Measurements from ENCODE around the gene CXCL17.

DNA sequence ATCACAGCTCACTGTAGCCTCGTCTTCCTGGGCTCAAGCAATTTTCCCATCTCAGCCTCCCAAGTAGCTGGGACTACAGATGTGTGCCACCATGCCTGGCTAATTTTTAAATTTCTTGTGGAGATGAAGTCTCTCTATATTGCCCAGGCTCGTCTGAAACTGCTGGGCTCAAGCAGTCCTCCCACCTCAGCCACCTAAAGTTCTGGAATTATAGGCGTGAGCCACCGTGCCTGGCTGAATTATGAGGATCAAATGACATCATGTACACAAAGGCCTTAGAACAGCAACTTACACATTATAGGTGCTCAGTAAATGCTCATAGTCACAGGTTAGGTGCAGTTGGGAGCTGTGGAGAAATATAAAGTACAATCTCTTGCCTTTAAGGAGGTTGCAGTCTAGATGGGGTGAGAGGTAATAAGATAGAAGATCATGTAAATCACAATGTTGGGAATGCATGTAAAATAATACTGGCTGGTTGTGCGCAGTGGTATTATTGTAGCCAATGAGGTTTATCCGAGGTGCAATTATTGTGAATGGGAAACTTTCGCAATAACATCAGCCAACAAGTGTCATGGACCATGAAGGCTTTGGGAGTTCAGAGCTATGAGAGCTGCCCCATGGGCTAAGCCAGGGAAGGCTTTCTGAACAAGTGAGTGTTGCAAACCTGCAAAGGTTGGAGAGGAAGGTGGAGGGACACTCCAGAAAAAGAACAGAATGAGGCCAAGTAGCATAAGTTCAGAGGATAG, 29.8 kb upstream of the CXCL17 start:
- TF ChIP-seq POLR2A (IDR thresholded peaks at IDR 0.05) = no peak
- TF ChIP-seq, protein P1, sequence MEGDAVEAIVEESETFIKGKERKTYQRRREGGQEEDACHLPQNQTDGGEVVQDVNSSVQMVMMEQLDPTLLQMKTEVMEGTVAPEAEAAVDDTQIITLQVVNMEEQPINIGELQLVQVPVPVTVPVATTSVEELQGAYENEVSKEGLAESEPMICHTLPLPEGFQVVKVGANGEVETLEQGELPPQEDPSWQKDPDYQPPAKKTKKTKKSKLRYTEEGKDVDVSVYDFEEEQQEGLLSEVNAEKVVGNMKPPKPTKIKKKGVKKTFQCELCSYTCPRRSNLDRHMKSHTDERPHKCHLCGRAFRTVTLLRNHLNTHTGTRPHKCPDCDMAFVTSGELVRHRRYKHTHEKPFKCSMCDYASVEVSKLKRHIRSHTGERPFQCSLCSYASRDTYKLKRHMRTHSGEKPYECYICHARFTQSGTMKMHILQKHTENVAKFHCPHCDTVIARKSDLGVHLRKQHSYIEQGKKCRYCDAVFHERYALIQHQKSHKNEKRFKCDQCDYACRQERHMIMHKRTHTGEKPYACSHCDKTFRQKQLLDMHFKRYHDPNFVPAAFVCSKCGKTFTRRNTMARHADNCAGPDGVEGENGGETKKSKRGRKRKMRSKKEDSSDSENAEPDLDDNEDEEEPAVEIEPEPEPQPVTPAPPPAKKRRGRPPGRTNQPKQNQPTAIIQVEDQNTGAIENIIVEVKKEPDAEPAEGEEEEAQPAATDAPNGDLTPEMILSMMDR (IDR thresholded peaks at IDR 0.05) = no peak

Measured in uterus (tissue), 2 donors.